Measurements from ENCODE around the gene CLCC1.
"Not testable (repeated sequence)": the region's sequence is repeated elsewhere in the genome, so short reads cannot be mapped to it uniquely, and the experiment has no call there.

The CLCC1 gene

GRCh38 chr1:108963052-108963686, at the start of gene CLCC1:
Gene CLCC1, minus strand, starts transcription at chr1:108963484. Its CDS starts 13,047 bp downstream, at chr1:108950437.
- CTCF ChIA-PET: interaction anchor here (0.9 to 3.6 kb wide), 5 partner anchors 9 to 149 kb away, joined by 3 to 10 read pairs (median 3); a partner anchor contains a TSS
- TF ChIP-seq CTCF (IDR thresholded peaks at IDR 0.05; ENCODE audit: control extremely low read depth, extremely low read depth, low read depth, missing control alignments): no peak
- POLR2A ChIA-PET: interaction anchor here (0.7 kb wide), 1 partner anchor 270 kb away, joined by 3 read pairs; no protein-coding TSS in a partner anchor

GRCh38 chr1:109011335-109011734, 48.1 kb upstream of the CLCC1 start:
- no peak for TF ChIP-seq CTCF (IDR thresholded peaks at IDR 0.05; ENCODE audit: control extremely low read depth, extremely low read depth, low read depth, missing control alignments)
- no peak for DNase-seq (ENCODE audit: extremely low spot score)
- POLR2A ChIA-PET: no interaction called here
- CTCF ChIA-PET: interaction anchor here (0.8 to 2.5 kb wide), 7 partner anchors 8 to 18 kb away, joined by 3 to 12 read pairs (median 4); no protein-coding TSS in a partner anchor

More at GRCh38 chr1:108963052-108963686, at the start of gene CLCC1:
- DNase-seq (ENCODE audit: extremely low spot score): peak; percentile 96

- POLR2A ChIA-PET; DNase-seq (ENCODE audit: extremely low spot score): not testable (repeated sequence)
- CTCF ChIA-PET: interaction anchor here (1.2 to 3.3 kb wide), 2 partner anchors 10 to 15 kb away, joined by 3 to 12 read pairs; no protein-coding TSS in a partner anchor
Observed at GRCh38 chr1:108996622-108997021, 33.3 kb upstream of the CLCC1 start.

GRCh38 chr1:108983114-108983513, 19.8 kb upstream of the CLCC1 start:
- no peak for DNase-seq (ENCODE audit: extremely low spot score)
- ChIA-PET CTCF (interaction anchor here (0.7 kb wide), 1 partner anchor 11 kb away, joined by 4 read pairs; no protein-coding TSS in a partner anchor), POLR2A (no interaction called here)
- TF ChIP-seq CTCF (IDR thresholded peaks at IDR 0.05; ENCODE audit: control extremely low read depth, extremely low read depth, low read depth, missing control alignments): no peak

GRCh38 chr1:108976658-108977057, 13.4 kb upstream of the CLCC1 start:
- CTCF ChIA-PET: interaction anchor here (0.9 kb wide), 1 partner anchor 8 kb away, joined by 3 read pairs; no protein-coding TSS in a partner anchor
- POLR2A ChIA-PET: no interaction called here

GRCh38 chr1:108972951-108973350, 9.7 kb upstream of the CLCC1 start:
- POLR2A ChIA-PET: no interaction called here
- CTCF ChIA-PET: interaction anchor here (0.7 to 1.6 kb wide), 4 partner anchors 9 to 16 kb away, joined by 3 read pairs; no protein-coding TSS in a partner anchor
- no peak for DNase-seq (ENCODE audit: extremely low spot score)
- no peak for TF ChIP-seq CTCF (IDR thresholded peaks at IDR 0.05; ENCODE audit: control extremely low read depth, extremely low read depth, low read depth, missing control alignments)

More at GRCh38 chr1:108976658-108977057, 13.4 kb upstream of the CLCC1 start:
- DNase-seq (ENCODE audit: extremely low spot score): no peak
- TF ChIP-seq CTCF (IDR thresholded peaks at IDR 0.05; ENCODE audit: control extremely low read depth, extremely low read depth, low read depth, missing control alignments): no peak

GRCh38 chr1:108969346-108969745, 6.1 kb upstream of the CLCC1 start:
- ChIA-PET POLR2A (interaction anchor here (0.6 kb wide), 1 partner anchor 16 kb away, joined by 3 read pairs; no protein-coding TSS in a partner anchor), CTCF (interaction anchor here (1.0 to 1.8 kb wide), 3 partner anchors 8 to 16 kb away, joined by 3 read pairs; no protein-coding TSS in a partner anchor)
- DNase-seq (ENCODE audit: extremely low spot score): no peak
- no peak for TF ChIP-seq CTCF (IDR thresholded peaks at IDR 0.05; ENCODE audit: control extremely low read depth, extremely low read depth, low read depth, missing control alignments)
